T-helper 1 cell treated with Interleukin-12 subunit alpha and Interleukin-12 subunit beta and Interleukin-4 antibody, amounts not matched to agents 30 μg/mL and 1 μg/mL, for 36 hours (primary cell): ENCODE measurements around the gene C19orf33.
A peak's percentile ranks its signal among the peaks of the same experiment; 100 is the strongest.

Experiments used
- H3K27ac Mint-ChIP-seq: one replicate; pipeline ENCODE4 v1.8.0; 2021; ENCODE audit warnings: mild to moderate bottlenecking, mixed read lengths
- H3K27me3 Mint-ChIP-seq: one replicate; pipeline ENCODE4 v1.8.0; 2021; ENCODE audit warnings: low read depth, mixed read lengths
- H3K36me3 Mint-ChIP-seq: one replicate; pipeline ENCODE4 v1.8.0; 2021; ENCODE audit warnings: low read depth, mixed read lengths
- H3K4me1 Mint-ChIP-seq: one replicate; pipeline ENCODE4 v1.8.0; 2021; ENCODE audit warnings: low read depth, mixed read lengths
- H3K4me3 Mint-ChIP-seq: one replicate; pipeline ENCODE4 v1.8.0; 2021; ENCODE audit warnings: mild to moderate bottlenecking, moderate library complexity, mixed read lengths
- H3K9me3 Mint-ChIP-seq: one replicate; pipeline ENCODE4 v1.8.0; 2021; ENCODE audit warnings: mixed read lengths

C19orf33 gene

DNA sequence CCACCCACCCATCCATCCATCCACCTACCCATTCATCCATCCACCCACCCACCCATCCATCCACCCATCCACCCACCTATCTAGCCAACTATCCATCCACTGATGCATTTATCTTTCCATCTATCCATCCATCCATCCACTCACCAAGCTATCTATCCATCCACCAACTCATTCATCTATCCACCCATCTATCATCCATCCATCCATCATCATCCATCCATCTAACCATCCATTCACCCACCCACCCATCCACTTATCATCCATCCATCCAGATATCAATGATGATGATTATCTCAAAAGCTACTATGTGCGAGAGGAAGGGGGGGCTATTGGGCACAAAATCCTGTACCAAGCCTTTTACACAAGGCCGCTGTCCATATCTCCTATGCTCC is 6.2 kb downstream of the C19orf33 start:
- no peaks in the 10 kb centered on the region for H3K27me3 Mint-ChIP-seq
- no peak overlapping the region for H3K4me3 Mint-ChIP-seq
- H3K4me1 Mint-ChIP-seq: peaks cover 15% of the 10 kb centered on the region
- H3K27ac Mint-ChIP-seq: no peak overlapping the region
- H3K36me3 Mint-ChIP-seq: peaks cover 19% of the 10 kb centered on the region
- H3K9me3 Mint-ChIP-seq: no peaks in the 10 kb centered on the region

DNA sequence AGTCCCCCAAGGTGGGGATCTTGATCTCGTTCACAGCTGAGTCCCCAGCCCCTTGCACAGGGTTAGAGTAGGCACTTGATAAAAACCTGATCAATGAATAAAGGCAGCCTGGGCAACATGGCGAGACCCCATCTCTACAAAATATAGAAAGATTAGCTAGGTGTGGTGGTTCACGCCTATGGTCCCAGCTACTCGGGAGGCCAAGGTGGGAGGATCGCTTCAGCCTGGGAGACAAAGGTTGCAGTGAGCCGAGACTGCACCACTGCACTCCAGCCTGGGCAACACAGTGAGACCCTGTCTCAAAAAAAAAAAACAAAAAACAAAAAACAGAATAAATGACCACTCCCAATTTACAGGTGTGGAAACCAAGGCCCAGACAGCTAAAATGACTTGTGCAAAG is 6.9 kb downstream of the C19orf33 start:
- no peak overlapping the region for H3K27ac Mint-ChIP-seq
- H3K4me3 Mint-ChIP-seq: no peak overlapping the region
- peaks cover 15% of the 10 kb centered on the region for H3K4me1 Mint-ChIP-seq
- H3K9me3 Mint-ChIP-seq: no peaks in the 10 kb centered on the region
- H3K27me3 Mint-ChIP-seq: no peaks in the 10 kb centered on the region
- H3K36me3 Mint-ChIP-seq: peaks cover 19% of the 10 kb centered on the region

- Mint-ChIP-seq H3K27me3 (no peaks in the 10 kb centered on the region), H3K9me3 (no peaks in the 10 kb centered on the region), H3K4me1 (peaks cover 45% of the 10 kb centered on the region), H3K36me3 (peaks cover 4% of the 10 kb centered on the region), H3K4me3 (peak within 1 kb of the TSS; percentile 91), H3K27ac (peak within 1 kb of the TSS; percentile 94)
Observed at GRCh38 chr19:38315657-38316476, 11.8 kb downstream of the C19orf33 start, which contains the start of gene YIF1B. YIF1B (minus strand) TSS chr19:38315947; CDS start chr19:38315917, 30 bp downstream.

GRCh38 chr19:38316477-38317067 is 12.5 kb downstream of the C19orf33 start:
- peak overlapping the region; percentile 91 for H3K4me3 Mint-ChIP-seq
- no peaks in the 10 kb centered on the region for H3K27me3 Mint-ChIP-seq
- peaks cover 1% of the 10 kb centered on the region for H3K36me3 Mint-ChIP-seq
- H3K27ac Mint-ChIP-seq: peak overlapping the region; percentile 91
- no peaks in the 10 kb centered on the region for H3K9me3 Mint-ChIP-seq
- peaks cover 50% of the 10 kb centered on the region for H3K4me1 Mint-ChIP-seq

GRCh38 chr19:38317104-38317612 is 13.1 kb downstream of the C19orf33 start:
- Mint-ChIP-seq H3K27ac (peak overlapping the region; percentile 91), H3K4me3 (peak overlapping the region; percentile 91), H3K27me3 (no peaks in the 10 kb centered on the region), H3K9me3 (no peaks in the 10 kb centered on the region), H3K4me1 (peaks cover 56% of the 10 kb centered on the region), H3K36me3 (peaks cover 1% of the 10 kb centered on the region)

DNA sequence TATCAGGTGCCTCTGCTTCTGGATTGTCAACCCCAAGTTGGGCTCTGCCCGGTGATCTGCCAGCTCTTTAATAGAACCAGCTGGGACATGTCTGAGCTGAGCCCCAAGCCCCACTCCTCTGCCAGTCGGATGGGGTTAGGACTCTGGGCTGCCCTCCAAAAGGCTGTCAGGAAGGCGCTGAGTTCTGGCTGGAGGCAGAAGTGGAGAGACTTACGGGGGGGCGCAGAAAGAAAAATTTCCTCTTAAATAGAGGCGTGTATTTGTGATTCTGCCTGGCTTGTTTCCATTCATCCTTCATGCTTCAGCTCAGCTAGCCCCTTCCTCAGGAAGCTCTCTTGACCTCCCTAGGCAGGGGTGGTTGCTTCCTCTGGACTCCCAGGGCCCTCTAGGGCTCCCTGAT is 14.6 kb downstream of the C19orf33 start:
- peaks cover 1% of the 10 kb centered on the region for H3K36me3 Mint-ChIP-seq
- H3K4me1 Mint-ChIP-seq: peaks cover 56% of the 10 kb centered on the region
- no peaks in the 10 kb centered on the region for H3K27me3 Mint-ChIP-seq
- H3K27ac Mint-ChIP-seq: peak overlapping the region; percentile 57
- H3K9me3 Mint-ChIP-seq: no peaks in the 10 kb centered on the region
- peak overlapping the region; percentile 79 for H3K4me3 Mint-ChIP-seq

GRCh38 chr19:38319421-38320258 is 15.6 kb downstream of the C19orf33 start, which contains the start of gene KCNK6:
KCNK6 (plus strand) TSS chr19:38319845; CDS start chr19:38319951, 106 bp downstream.
- H3K9me3 Mint-ChIP-seq: no peaks in the 10 kb centered on the region
- H3K27ac Mint-ChIP-seq: peak within 1 kb of the TSS; percentile 57
- H3K27me3 Mint-ChIP-seq: no peaks in the 10 kb centered on the region
- H3K36me3 Mint-ChIP-seq: peaks cover 5% of the 10 kb centered on the region
- peaks cover 55% of the 10 kb centered on the region for H3K4me1 Mint-ChIP-seq
- H3K4me3 Mint-ChIP-seq: peak within 1 kb of the TSS; percentile 82

DNA sequence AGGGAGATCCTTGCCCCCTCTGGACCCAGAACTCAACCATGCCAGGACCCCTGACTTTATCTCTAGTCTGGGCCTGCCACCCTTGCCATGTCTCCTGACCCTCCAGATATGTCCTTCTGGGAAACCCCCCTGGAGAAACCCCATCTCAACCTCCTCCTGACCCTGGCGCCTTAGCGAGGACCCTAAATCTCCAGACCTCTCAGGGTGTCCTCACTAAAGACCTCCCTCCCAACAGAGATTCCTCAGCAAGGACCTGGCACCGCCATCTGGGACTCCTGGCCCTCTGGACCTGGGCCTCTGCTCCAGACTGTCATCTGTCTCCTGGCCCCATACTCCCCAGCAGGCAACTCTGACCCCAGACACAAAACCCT is 16.9 kb downstream of the C19orf33 start:
- no peaks in the 10 kb centered on the region for H3K9me3 Mint-ChIP-seq
- peaks cover 53% of the 10 kb centered on the region for H3K4me1 Mint-ChIP-seq
- H3K27ac Mint-ChIP-seq: no peak overlapping the region
- peak overlapping the region; percentile 82 for H3K4me3 Mint-ChIP-seq
- H3K27me3 Mint-ChIP-seq: no peaks in the 10 kb centered on the region
- H3K36me3 Mint-ChIP-seq: peaks cover 7% of the 10 kb centered on the region

GRCh38 chr19:38321646-38322196 is 17.7 kb downstream of the C19orf33 start:
- H3K9me3 Mint-ChIP-seq: no peaks in the 10 kb centered on the region
- H3K4me1 Mint-ChIP-seq: peaks cover 47% of the 10 kb centered on the region
- peaks cover 7% of the 10 kb centered on the region for H3K36me3 Mint-ChIP-seq
- peak overlapping the region; percentile 82 for H3K4me3 Mint-ChIP-seq
- H3K27me3 Mint-ChIP-seq: no peaks in the 10 kb centered on the region
- peak overlapping the region; percentile 16 for H3K27ac Mint-ChIP-seq

GRCh38 chr19:38323291-38323690 is 19.2 kb downstream of the C19orf33 start:
- H3K27me3 Mint-ChIP-seq: no peaks in the 10 kb centered on the region
- no peak overlapping the region for H3K27ac Mint-ChIP-seq
- H3K4me1 Mint-ChIP-seq: peaks cover 37% of the 10 kb centered on the region
- H3K4me3 Mint-ChIP-seq: no peak overlapping the region
- H3K36me3 Mint-ChIP-seq: peaks cover 13% of the 10 kb centered on the region
- H3K9me3 Mint-ChIP-seq: no peaks in the 10 kb centered on the region

DNA sequence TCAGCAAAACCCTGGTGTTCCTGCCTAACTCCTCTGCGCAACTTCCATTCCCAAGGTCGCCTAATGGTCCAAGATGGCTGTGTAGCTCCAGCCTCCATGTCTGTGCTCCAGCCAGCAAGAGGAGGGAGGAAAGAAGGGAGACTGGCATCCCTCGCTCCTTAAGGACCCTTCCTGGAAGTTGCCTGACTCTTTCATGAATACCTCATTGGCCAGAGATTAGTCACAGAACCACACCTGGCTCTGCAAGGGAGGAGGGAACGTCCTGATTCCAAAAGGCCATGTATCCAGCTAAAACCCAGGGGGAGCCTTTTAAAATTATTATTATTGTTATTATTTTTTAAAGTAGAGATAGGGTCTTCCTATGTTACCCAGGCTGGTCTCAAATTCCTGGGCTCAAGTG is 20.4 kb downstream of the C19orf33 start:
- Mint-ChIP-seq H3K4me3 (no peak overlapping the region), H3K9me3 (no peaks in the 10 kb centered on the region), H3K36me3 (peaks cover 16% of the 10 kb centered on the region), H3K4me1 (peaks cover 27% of the 10 kb centered on the region), H3K27me3 (no peaks in the 10 kb centered on the region), H3K27ac (no peak overlapping the region)

DNA sequence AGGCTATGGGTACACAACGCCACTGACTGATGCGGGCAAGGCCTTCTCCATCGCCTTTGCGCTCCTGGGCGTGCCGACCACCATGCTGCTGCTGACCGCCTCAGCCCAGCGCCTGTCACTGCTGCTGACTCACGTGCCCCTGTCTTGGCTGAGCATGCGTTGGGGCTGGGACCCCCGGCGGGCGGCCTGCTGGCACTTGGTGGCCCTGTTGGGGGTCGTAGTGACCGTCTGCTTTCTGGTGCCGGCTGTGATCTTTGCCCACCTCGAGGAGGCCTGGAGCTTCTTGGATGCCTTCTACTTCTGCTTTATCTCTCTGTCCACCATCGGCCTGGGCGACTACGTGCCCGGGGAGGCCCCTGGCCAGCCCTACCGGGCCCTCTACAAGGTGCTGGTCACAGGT is 22.5 kb downstream of the C19orf33 start:
- peaks cover 13% of the 10 kb centered on the region for H3K4me1 Mint-ChIP-seq
- H3K27me3 Mint-ChIP-seq: no peaks in the 10 kb centered on the region
- peaks cover 19% of the 10 kb centered on the region for H3K36me3 Mint-ChIP-seq
- no peak overlapping the region for H3K27ac Mint-ChIP-seq
- H3K9me3 Mint-ChIP-seq: no peaks in the 10 kb centered on the region
- H3K4me3 Mint-ChIP-seq: no peak overlapping the region

- Mint-ChIP-seq H3K27ac (no peak overlapping the region), H3K4me1 (peaks cover 3% of the 10 kb centered on the region), H3K9me3 (no peaks in the 10 kb centered on the region), H3K4me3 (no peak overlapping the region), H3K36me3 (peaks cover 15% of the 10 kb centered on the region), H3K27me3 (no peaks in the 10 kb centered on the region)
Observed at GRCh38 chr19:38329651-38330050, 25.6 kb downstream of the C19orf33 start.

DNA sequence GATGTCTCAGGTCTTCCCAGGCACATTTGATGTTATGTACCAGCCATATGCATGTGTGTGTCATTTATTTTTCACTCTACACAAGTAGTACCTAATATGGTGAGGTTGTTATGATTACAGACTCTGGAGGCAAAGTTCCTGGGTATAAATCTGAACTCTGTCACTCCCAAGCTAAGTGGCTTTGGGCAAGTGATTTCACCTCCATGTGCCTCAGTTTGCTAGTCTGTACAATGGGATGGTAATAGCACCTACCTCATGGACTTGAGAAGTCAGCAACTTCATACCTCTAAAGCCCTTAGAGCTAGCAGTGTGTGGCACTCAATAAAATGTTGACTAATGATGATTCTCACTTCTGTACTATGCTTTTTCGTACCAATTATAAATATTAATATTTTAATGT is 27.7 kb downstream of the C19orf33 start:
- Mint-ChIP-seq H3K36me3 (peaks cover 12% of the 10 kb centered on the region), H3K4me1 (peaks cover 5% of the 10 kb centered on the region), H3K4me3 (no peak overlapping the region), H3K9me3 (no peaks in the 10 kb centered on the region), H3K27me3 (no peaks in the 10 kb centered on the region), H3K27ac (no peak overlapping the region)
